Measurements from ENCODE around the gene CNOT1. TPM values are rescaled to one million over a fixed set of nuclear protein-coding genes. Genes with fewer than 3 reads are reported as not detected.

Gene CNOT1
- total RNA-seq, 1 donor: 133 TPM

GRCh38 chr16:58605562-58605961 is 24.1 kb downstream of the CNOT1 start:
- no peak for DNase-seq (ENCODE audit: low read depth)
- no peak overlapping the region for H3K4me3 ChIP-seq (ENCODE audit: low read depth, low read length)
- TF ChIP-seq CTCF (IDR thresholded peaks at IDR 0.05; ENCODE audit: insufficient read depth, low read depth, low read length): no peak

- no peak for TF ChIP-seq CTCF (IDR thresholded peaks at IDR 0.05; ENCODE audit: insufficient read depth, low read depth, low read length)
- no peak overlapping the region for H3K4me3 ChIP-seq (ENCODE audit: low read depth, low read length)
- no peak for DNase-seq (ENCODE audit: low read depth)
These were observed 38.5 kb downstream of the CNOT1 start for GRCh38 chr16:58591083-58591482.

- TF ChIP-seq CTCF (IDR thresholded peaks at IDR 0.05; ENCODE audit: insufficient read depth, low read depth, low read length): no peak
- no peak for DNase-seq (ENCODE audit: low read depth)
- H3K4me3 ChIP-seq (ENCODE audit: low read depth, low read length): no peak overlapping the region
These were observed 40.2 kb downstream of the CNOT1 start for GRCh38 chr16:58589326-58589905.

GRCh38 chr16:58588406-58588805 is 41.2 kb downstream of the CNOT1 start:
- TF ChIP-seq CTCF (IDR thresholded peaks at IDR 0.05; ENCODE audit: insufficient read depth, low read depth, low read length): no peak
- H3K4me3 ChIP-seq (ENCODE audit: low read depth, low read length): no peak overlapping the region
- DNase-seq (ENCODE audit: low read depth): no peak

GRCh38 chr16:58586340-58587030 is 43.1 kb downstream of the CNOT1 start:
- no peak for TF ChIP-seq CTCF (IDR thresholded peaks at IDR 0.05; ENCODE audit: insufficient read depth, low read depth, low read length)
- H3K4me3 ChIP-seq (ENCODE audit: low read depth, low read length): no peak overlapping the region
- DNase-seq (ENCODE audit: low read depth): no peak

- DNase-seq (ENCODE audit: low read depth): no peak
- H3K4me3 ChIP-seq (ENCODE audit: low read depth, low read length): no peak overlapping the region
- no peak for TF ChIP-seq CTCF (IDR thresholded peaks at IDR 0.05; ENCODE audit: insufficient read depth, low read depth, low read length)
These were observed 44.7 kb downstream of the CNOT1 start for GRCh38 chr16:58584831-58585505.
